ENCODE results near the gene RINT1. TPM values are rescaled to one million over a fixed set of nuclear protein-coding genes. Genes with fewer than 3 reads are reported as not detected.
"Not testable (repeated sequence)": the region's sequence is repeated elsewhere in the genome, so short reads cannot be mapped to it uniquely, and the experiment has no call there.

Gene RINT1
- total RNA-seq, 2 donors from 2014 or later = 21.0 to 26.0 TPM

- WGBS, 2 experiments (ENCODE audit: insufficient coverage in 1 of 2, insufficient read length in 1 of 2) = 80 to 92% methylated on average over 3 of the region's 3 CpGs
- peaks cover 14% of the 10 kb centered on the region for H3K4me1 Mint-ChIP-seq
- no peak overlapping the region for H3K9ac ChIP-seq (ENCODE audit: extremely low read depth, low read length, poor library complexity, severe bottlenecking)
- H3K4me3 Mint-ChIP-seq = no peak overlapping the region
- no peaks in the 10 kb centered on the region for H3K27me3 Mint-ChIP-seq (ENCODE audit: insufficient read depth)
- DNase-seq = peak; percentile 57
- H3K4me3 ChIP-seq (ENCODE audit: low read length) = no peak overlapping the region
- no peaks in the 10 kb centered on the region for H3K9me3 Mint-ChIP-seq
- H3K27ac Mint-ChIP-seq = no peak overlapping the region
- no peak overlapping the region for H3K27ac ChIP-seq (ENCODE audit: low read depth, low read length)
- no peaks in the 10 kb centered on the region for H3K36me3 ChIP-seq (ENCODE audit: control insufficient read depth, insufficient read depth, low read length)
- no peaks in the 10 kb centered on the region for H3K4me1 ChIP-seq (ENCODE audit: control insufficient read depth, insufficient read depth, low read length)
- no peaks in the 10 kb centered on the region for H3K27me3 ChIP-seq (ENCODE audit: control insufficient read depth, insufficient read depth, low read length, poor library complexity, severe bottlenecking)
- no peaks in the 10 kb centered on the region for H3K9me3 ChIP-seq (ENCODE audit: control insufficient read depth, low read length)
- no peaks in the 10 kb centered on the region for H3K36me3 Mint-ChIP-seq (ENCODE audit: low read depth)
- peak; percentile 66 for TF ChIP-seq CTCF (conservative IDR thresholded peaks at IDR 0.05)
Observed at GRCh38 chr7:105594034-105594433, 62.0 kb downstream of the RINT1 start.

- DNase-seq = peak; percentile 43
- no peak for TF ChIP-seq CTCF (conservative IDR thresholded peaks at IDR 0.05)
- Histone ChIP-seq H3K27ac (ENCODE audit: low read depth, low read length) (no peak overlapping the region), H3K9me3 (ENCODE audit: control insufficient read depth, low read length) (no peaks in the 10 kb centered on the region), H3K9ac (ENCODE audit: extremely low read depth, low read length, poor library complexity, severe bottlenecking) (no peak overlapping the region), H3K36me3 (ENCODE audit: control insufficient read depth, insufficient read depth, low read length) (no peaks in the 10 kb centered on the region), H3K27me3 (ENCODE audit: control insufficient read depth, insufficient read depth, low read length, poor library complexity, severe bottlenecking) (no peaks in the 10 kb centered on the region), H3K4me1 (ENCODE audit: control insufficient read depth, insufficient read depth, low read length) (no peaks in the 10 kb centered on the region), H3K4me3 (ENCODE audit: low read length) (no peak overlapping the region)
- Mint-ChIP-seq H3K27me3 (ENCODE audit: insufficient read depth) (no peaks in the 10 kb centered on the region), H3K27ac (no peak overlapping the region), H3K9me3 (no peaks in the 10 kb centered on the region), H3K4me3 (no peak overlapping the region), H3K4me1 (peaks cover 22% of the 10 kb centered on the region), H3K36me3 (ENCODE audit: low read depth) (no peaks in the 10 kb centered on the region)
- 54 to 68% methylated on average over 4 of the region's 4 CpGs for WGBS, 2 experiments (ENCODE audit: insufficient coverage in 1 of 2, insufficient read length in 1 of 2)
Observed at GRCh38 chr7:105596866-105597265, 64.9 kb downstream of the RINT1 start.

GRCh38 chr7:105599080-105599479 is 67.1 kb downstream of the RINT1 start:
- WGBS, 2 experiments (ENCODE audit: insufficient coverage in 1 of 2, insufficient read length in 1 of 2) = 90 to 94% methylated on average over 5 to 8 of the region's 8 CpGs
- H3K4me3 ChIP-seq (ENCODE audit: low read length); H3K4me3 Mint-ChIP-seq; H3K36me3 ChIP-seq (ENCODE audit: control insufficient read depth, insufficient read depth, low read length); H3K36me3 Mint-ChIP-seq (ENCODE audit: low read depth); H3K27ac Mint-ChIP-seq; H3K9me3 ChIP-seq (ENCODE audit: control insufficient read depth, low read length); H3K27ac ChIP-seq (ENCODE audit: low read depth, low read length); H3K9me3 Mint-ChIP-seq; H3K9ac ChIP-seq (ENCODE audit: extremely low read depth, low read length, poor library complexity, severe bottlenecking); H3K4me1 ChIP-seq (ENCODE audit: control insufficient read depth, insufficient read depth, low read length); DNase-seq; H3K27me3 ChIP-seq (ENCODE audit: control insufficient read depth, insufficient read depth, low read length, poor library complexity, severe bottlenecking); H3K27me3 Mint-ChIP-seq (ENCODE audit: insufficient read depth): not testable (repeated sequence)
- peaks cover 20% of the 10 kb centered on the region for H3K4me1 Mint-ChIP-seq

GRCh38 chr7:105599551-105599950 is 67.5 kb downstream of the RINT1 start:
- Mint-ChIP-seq H3K27ac (no peak overlapping the region), H3K36me3 (ENCODE audit: low read depth) (no peaks in the 10 kb centered on the region), H3K4me1 (peaks cover 20% of the 10 kb centered on the region), H3K27me3 (ENCODE audit: insufficient read depth) (no peaks in the 10 kb centered on the region), H3K4me3 (no peak overlapping the region), H3K9me3 (no peaks in the 10 kb centered on the region)
- H3K27ac ChIP-seq (ENCODE audit: low read depth, low read length) = no peak overlapping the region
- no peaks in the 10 kb centered on the region for H3K36me3 ChIP-seq (ENCODE audit: control insufficient read depth, insufficient read depth, low read length)
- H3K9ac ChIP-seq (ENCODE audit: extremely low read depth, low read length, poor library complexity, severe bottlenecking) = no peak overlapping the region
- H3K4me3 ChIP-seq (ENCODE audit: low read length) = no peak overlapping the region
- H3K27me3 ChIP-seq (ENCODE audit: control insufficient read depth, insufficient read depth, low read length, poor library complexity, severe bottlenecking) = no peaks in the 10 kb centered on the region
- TF ChIP-seq CTCF (conservative IDR thresholded peaks at IDR 0.05) = no peak
- H3K4me1 ChIP-seq (ENCODE audit: control insufficient read depth, insufficient read depth, low read length) = no peaks in the 10 kb centered on the region
- 90 to 92% methylated on average over 3 of the region's 3 CpGs for WGBS, 2 experiments (ENCODE audit: insufficient coverage in 1 of 2, insufficient read length in 1 of 2)
- DNase-seq = no peak
- H3K9me3 ChIP-seq (ENCODE audit: control insufficient read depth, low read length) = no peaks in the 10 kb centered on the region
